ENCODE data around the gene LEPROT.
A peak's percentile ranks its signal among the peaks of the same experiment; 100 is the strongest.

Gene LEPROT

GRCh38 chr1:65425697-65426096 is 5.2 kb downstream of the LEPROT start:
- H3K4me3 ChIP-seq (replicated peaks in 1 of 2; ENCODE audit: low read depth in 2 of 2, low read length in 2 of 2), result no peak overlapping the region

DNA sequence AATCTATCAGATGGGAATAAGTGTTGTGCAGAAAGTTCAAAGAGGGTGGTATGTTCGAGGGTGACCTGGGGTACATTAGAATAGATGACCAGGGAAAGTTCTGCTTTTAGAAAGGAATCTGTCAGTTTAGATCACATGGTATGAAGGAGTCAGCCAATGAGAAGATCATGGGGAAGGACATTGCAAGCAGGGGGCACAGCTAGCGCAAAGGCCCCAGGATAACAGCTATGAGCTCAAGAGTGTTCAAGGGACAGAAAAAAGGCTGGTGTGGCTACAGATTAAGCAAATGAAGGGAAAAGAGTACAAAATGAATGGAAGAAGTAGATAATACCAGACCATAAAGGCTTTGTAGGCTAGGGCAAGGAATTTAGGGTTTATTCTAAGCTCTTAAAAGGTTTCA is 8.6 kb downstream of the LEPROT start:
- H3K4me3 ChIP-seq (replicated peaks in 1 of 2; ENCODE audit: low read depth in 2 of 2, low read length in 2 of 2), result no peak overlapping the region
- TF ChIP-seq, protein P1, sequence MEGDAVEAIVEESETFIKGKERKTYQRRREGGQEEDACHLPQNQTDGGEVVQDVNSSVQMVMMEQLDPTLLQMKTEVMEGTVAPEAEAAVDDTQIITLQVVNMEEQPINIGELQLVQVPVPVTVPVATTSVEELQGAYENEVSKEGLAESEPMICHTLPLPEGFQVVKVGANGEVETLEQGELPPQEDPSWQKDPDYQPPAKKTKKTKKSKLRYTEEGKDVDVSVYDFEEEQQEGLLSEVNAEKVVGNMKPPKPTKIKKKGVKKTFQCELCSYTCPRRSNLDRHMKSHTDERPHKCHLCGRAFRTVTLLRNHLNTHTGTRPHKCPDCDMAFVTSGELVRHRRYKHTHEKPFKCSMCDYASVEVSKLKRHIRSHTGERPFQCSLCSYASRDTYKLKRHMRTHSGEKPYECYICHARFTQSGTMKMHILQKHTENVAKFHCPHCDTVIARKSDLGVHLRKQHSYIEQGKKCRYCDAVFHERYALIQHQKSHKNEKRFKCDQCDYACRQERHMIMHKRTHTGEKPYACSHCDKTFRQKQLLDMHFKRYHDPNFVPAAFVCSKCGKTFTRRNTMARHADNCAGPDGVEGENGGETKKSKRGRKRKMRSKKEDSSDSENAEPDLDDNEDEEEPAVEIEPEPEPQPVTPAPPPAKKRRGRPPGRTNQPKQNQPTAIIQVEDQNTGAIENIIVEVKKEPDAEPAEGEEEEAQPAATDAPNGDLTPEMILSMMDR (IDR thresholded peaks at IDR 0.05; ENCODE audit: low read depth, low read length), result no peak
- DNase-seq (ENCODE audit: low read depth in 2 of 2), result no peak

More at GRCh38 chr1:65425697-65426096, 5.2 kb downstream of the LEPROT start:
- TF ChIP-seq, protein P1 (IDR thresholded peaks at IDR 0.05; ENCODE audit: low read depth, low read length), result no peak
- DNase-seq (ENCODE audit: low read depth in 2 of 2), result peak; percentile 88 to 98

GRCh38 chr1:65429806-65430205 is 9.3 kb downstream of the LEPROT start:
- H3K4me3 ChIP-seq (replicated peaks in 1 of 2; ENCODE audit: low read depth in 2 of 2, low read length in 2 of 2), result peak overlapping the region in 1 of 2 donors; percentile 2
- peak; percentile 94 to 96 for DNase-seq (ENCODE audit: low read depth in 2 of 2)
- TF ChIP-seq, protein P1 (IDR thresholded peaks at IDR 0.05; ENCODE audit: low read depth, low read length), result no peak

DNA sequence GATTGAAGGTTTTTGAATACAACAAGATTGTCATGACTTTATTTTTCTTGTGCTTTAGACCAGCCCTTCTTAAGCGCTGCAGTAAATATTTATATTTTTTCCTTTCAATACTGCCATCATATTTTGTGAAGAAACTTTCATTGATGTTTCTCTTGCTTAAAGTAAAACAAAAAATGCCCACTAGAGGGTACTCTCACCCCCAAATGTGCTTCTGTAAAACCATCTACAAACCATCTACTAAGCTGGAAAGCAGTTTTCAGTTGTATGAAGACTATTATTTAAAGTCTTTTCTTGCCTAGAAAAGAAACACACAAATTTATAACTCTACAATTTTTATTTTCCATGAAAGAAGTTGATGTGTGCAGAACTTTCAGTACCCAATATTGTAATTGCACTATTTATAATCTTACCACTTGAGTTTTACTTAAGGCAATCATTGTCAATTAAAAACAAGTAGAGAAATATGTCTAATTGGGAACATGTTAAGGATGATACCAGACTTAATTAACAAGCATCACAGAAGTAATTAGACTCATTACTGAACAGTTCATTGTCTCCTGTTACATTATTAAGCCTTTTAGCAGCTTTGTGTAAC is 10.7 kb downstream of the LEPROT start:
- TF ChIP-seq, protein P1 (IDR thresholded peaks at IDR 0.05; ENCODE audit: low read depth, low read length), result peak; percentile 61
- no peak overlapping the region for H3K4me3 ChIP-seq (replicated peaks in 1 of 2; ENCODE audit: low read depth in 2 of 2, low read length in 2 of 2)
- peak; percentile 78 to 82 for DNase-seq (ENCODE audit: low read depth in 2 of 2)

- TF ChIP-seq, protein P1 (IDR thresholded peaks at IDR 0.05; ENCODE audit: low read depth, low read length), result no peak
- no peak for DNase-seq (ENCODE audit: low read depth in 2 of 2)
- H3K4me3 ChIP-seq (replicated peaks in 1 of 2; ENCODE audit: low read depth in 2 of 2, low read length in 2 of 2), result no peak overlapping the region
Measured at GRCh38 chr1:65432918-65433317, 12.4 kb downstream of the LEPROT start.

DNA sequence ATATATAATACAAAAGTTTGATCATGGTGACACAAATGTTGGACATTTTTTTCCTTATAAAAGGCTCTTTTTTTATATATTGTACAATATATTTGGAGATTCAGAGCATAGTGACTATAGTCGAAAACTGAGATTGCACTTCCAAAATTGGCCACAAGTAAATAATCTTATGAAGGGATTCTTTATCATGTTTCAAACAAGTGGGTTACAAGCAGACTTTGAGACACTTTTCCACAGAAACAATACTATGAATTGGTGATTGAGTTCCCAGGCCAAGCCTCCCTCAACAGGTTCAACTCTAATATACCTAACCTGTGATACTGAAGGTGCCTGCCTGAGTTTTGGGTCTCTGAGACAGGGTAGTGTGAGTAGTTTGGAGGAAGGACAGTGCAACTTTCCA is 13.8 kb downstream of the LEPROT start:
- H3K4me3 ChIP-seq (replicated peaks in 1 of 2; ENCODE audit: low read depth in 2 of 2, low read length in 2 of 2), result no peak overlapping the region
- no peak for DNase-seq (ENCODE audit: low read depth in 2 of 2)
- TF ChIP-seq, protein P1 (IDR thresholded peaks at IDR 0.05; ENCODE audit: low read depth, low read length), result no peak

- no peak for DNase-seq (ENCODE audit: low read depth in 2 of 2)
- TF ChIP-seq, protein P1 (IDR thresholded peaks at IDR 0.05; ENCODE audit: low read depth, low read length), result no peak
- no peak overlapping the region for H3K4me3 ChIP-seq (replicated peaks in 1 of 2; ENCODE audit: low read depth in 2 of 2, low read length in 2 of 2)
Measured at GRCh38 chr1:65434760-65435159, 14.3 kb downstream of the LEPROT start.
